Esophagus squamous epithelium (tissue), 5 donors: ENCODE results near the gene GOLGA8H. TPM values are rescaled to one million over a fixed set of nuclear protein-coding genes. Genes with fewer than 3 reads are reported as not detected.
"Not testable (repeated sequence)": the region's sequence is repeated elsewhere in the genome, so short reads cannot be mapped to it uniquely, and the experiment has no call there.

ENCODE experiments used
- DNase-seq: peaks from one replicate; lab custom pipeline; 2025; lab: John Stamatoyannopoulos, UW
- H3K27ac ChIP-seq, 4 donors: fragments of 200-600 bp; sonication (generic); one replicate each; pipeline ENCODE4 v1.5.1; 2016 to 2019; ENCODE audit warnings: mild to moderate bottlenecking in 1 of 4
- H3K27me3 ChIP-seq, 4 donors: fragments of 200-600 bp; sonication (generic); 1 replicate in 3 of 4; 2 replicates in 1 of 4; pipeline versions ENCODE4 v1.5.1 to v1.6.0; 2017 to 2021; ENCODE audit warnings: antibody characterized with exemption in 1 of 4
- H3K36me3 ChIP-seq, 3 donors: fragments of 200-600 bp; sonication (generic); one replicate each; pipeline ENCODE4 v1.5.1; 2016 to 2019
- H3K4me1 ChIP-seq, 3 donors: fragments of 200-600 bp; sonication (generic); one replicate each; pipeline ENCODE4 v1.5.1; 2017 to 2019
- H3K4me3 ChIP-seq, 4 donors: fragments of 200-600 bp; sonication (generic); 1 replicate in 3 of 4; 2 replicates in 1 of 4; pipeline ENCODE4 v1.5.1; 2016 to 2019; ENCODE audit warnings: mild to moderate bottlenecking in 2 of 4, moderate library complexity in 1 of 4
- H3K9me3 ChIP-seq, 3 donors: fragments of 200-600 bp; sonication (generic); one replicate each; pipeline ENCODE4 v1.5.1; 2016 to 2019
- CTCF ChIP-seq, 6 experiments: fragments of 450-650 bp in 4 of 6; fragments of 200-600 bp in 2 of 6; sonication (generic) in 2 of 6; IDR thresholded peaks; one replicate each; pipeline ENCODE4 v1.5.1; 2016 to 2019; ENCODE audit warnings: antibody characterized with exemption in 6 of 6, mild to moderate bottlenecking in 4 of 6, moderate library complexity in 4 of 6
- WGBS, 2 donors: methylation state at CpG; one replicate each; pipeline ENCODE4 v1.1.5; 2018; 5-methylcytosine and 5-hydroxymethylcytosine counted together
- intact Hi-C: fragments of 100-400 bp; cut with DNase I; formaldehyde crosslinking; loops from one replicate; pipeline ENCODE4 v1.15.0; 2022
- total RNA-seq, 4 donors: library from RNA; depleted of rRNA; stranded (reverse); fragments of >200 nt; gene quantifications; one replicate each; pipeline ENCODE4 v1.1.0, GENCODE V29; 2016
- donor health status: DM: yes; HTN: yes; CAD: no.

The GOLGA8H gene
- total RNA-seq = under 1 TPM in 2 of 4 donors, not detected in 2; 0.57 to 0.64 TPM

GRCh38 chr15:30603796-30604195 lies at the start of gene GOLGA8H:
TSS of gene GOLGA8H (plus strand) at chr15:30604028. CDS start at chr15:30604126, 98 bp downstream.
- WGBS, 2 donors = 91% methylated on average over 4 of the region's 8 CpGs; no CpG with 5 or more reads in 1 of the 2 donors
- H3K27me3 ChIP-seq, H3K4me1 ChIP-seq, H3K36me3 ChIP-seq, intact Hi-C loops, H3K9me3 ChIP-seq, DNase-seq, H3K4me3 ChIP-seq, H3K27ac ChIP-seq: not testable (repeated sequence)

- WGBS, 2 donors = no CpG with 5 or more reads among the region's 6 CpGs
- H3K27me3 ChIP-seq, H3K27ac ChIP-seq, H3K9me3 ChIP-seq, DNase-seq, H3K4me3 ChIP-seq, H3K4me1 ChIP-seq, H3K36me3 ChIP-seq, intact Hi-C loops: not testable (repeated sequence)
- TF ChIP-seq CTCF (IDR thresholded peaks at IDR 0.05) = peak in 5 of 6 experiments; percentile 19 to 51 (median 36)
These were observed 36.9 kb upstream of the GOLGA8H start for GRCh38 chr15:30566949-30567348.

- H3K9me3 ChIP-seq, H3K27me3 ChIP-seq, H3K27ac ChIP-seq, DNase-seq, H3K36me3 ChIP-seq, H3K4me1 ChIP-seq, intact Hi-C loops: not testable (repeated sequence)
- WGBS, 2 donors = no CpG with 5 or more reads among the region's 38 CpGs
- peak overlapping the region in 3 of 4 donors; percentile 31 to 61 (median 39) for H3K4me3 ChIP-seq
These were observed 30.8 kb upstream of the GOLGA8H start for GRCh38 chr15:30573012-30573491.

GRCh38 chr15:30579394-30579970 lies 24.3 kb upstream of the GOLGA8H start:
- H3K4me1 ChIP-seq, H3K27me3 ChIP-seq, H3K36me3 ChIP-seq, H3K4me3 ChIP-seq, H3K9me3 ChIP-seq, DNase-seq, H3K27ac ChIP-seq, intact Hi-C loops: not testable (repeated sequence)
- WGBS, 2 donors = no CpG with 5 or more reads among the region's 6 CpGs

- WGBS, 2 donors = no CpG with 5 or more reads among the region's 4 CpGs
- H3K27me3 ChIP-seq, H3K36me3 ChIP-seq, intact Hi-C loops, DNase-seq, H3K4me1 ChIP-seq, H3K27ac ChIP-seq, H3K4me3 ChIP-seq, H3K9me3 ChIP-seq: not testable (repeated sequence)
These were observed 23.1 kb upstream of the GOLGA8H start for GRCh38 chr15:30580716-30581115.

GRCh38 chr15:30598953-30599352 lies 4.9 kb upstream of the GOLGA8H start:
- no CpG with 5 or more reads among the region's 2 CpGs for WGBS, 2 donors
- H3K36me3 ChIP-seq, intact Hi-C loops: not testable (repeated sequence)

GRCh38 chr15:30612271-30612670 lies 8.4 kb downstream of the GOLGA8H start:
- H3K4me1 ChIP-seq, DNase-seq, intact Hi-C loops, H3K9me3 ChIP-seq, H3K36me3 ChIP-seq, H3K27me3 ChIP-seq, H3K27ac ChIP-seq, H3K4me3 ChIP-seq: not testable (repeated sequence)
- WGBS, 2 donors = no CpG with 5 or more reads among the region's 6 CpGs

More at GRCh38 chr15:30598953-30599352, 4.9 kb upstream of the GOLGA8H start:
- TF ChIP-seq CTCF (IDR thresholded peaks at IDR 0.05) = peak in 4 of 6 experiments; percentile 19 to 40 (median 33)
- H3K9me3 ChIP-seq, H3K27ac ChIP-seq, DNase-seq, H3K27me3 ChIP-seq, H3K4me3 ChIP-seq, H3K4me1 ChIP-seq: not testable (repeated sequence)

- WGBS, 2 donors = 7% methylated on average over 1 of the region's 3 CpGs; no CpG with 5 or more reads in 1 of the 2 donors
- H3K36me3 ChIP-seq, H3K27ac ChIP-seq, intact Hi-C loops, H3K9me3 ChIP-seq, DNase-seq, H3K4me1 ChIP-seq, H3K4me3 ChIP-seq, H3K27me3 ChIP-seq: not testable (repeated sequence)
- peak in 2 of 6 experiments; percentile 6 to 16 for TF ChIP-seq CTCF (IDR thresholded peaks at IDR 0.05)
These were observed 17.5 kb downstream of the GOLGA8H start for GRCh38 chr15:30621342-30621741.
